ENCODE measurements around the gene TATDN3.

TATDN3 gene

GRCh38 chr1:212856755-212857154 lies 65.1 kb downstream of the TATDN3 start:
- Histone ChIP-seq H3K36me3 (ENCODE audit: control insufficient read depth in 2 of 2, insufficient read depth in 1 of 2, low read length in 2 of 2) (peaks cover 0 to 9% of the 10 kb centered on the region in 2 experiments; a peak in 2 of 3 replicates), H3K9me3 (ENCODE audit: control insufficient read depth, insufficient read depth, low read depth, low read length) (no peaks in the 10 kb centered on the region), H3K4me3 (ENCODE audit: low read depth, low read length) (no peak overlapping the region; the same call in 1 of the 2 replicates), H3K4me1 (ENCODE audit: control insufficient read depth, insufficient read depth, low read length) (peaks cover 5% of the 10 kb centered on the region; the same call in 1 of the 2 replicates), H3K27ac (ENCODE audit: extremely low read depth, low read depth, low read length) (no peak overlapping the region)
- no peak for TF ChIP-seq ZNF837 (tag by site-specific recombination; IDR thresholded peaks at IDR 0.05)
- TF ChIP-seq RBAK (tag by site-specific recombination; IDR thresholded peaks at IDR 0.05): no peak
- peak; percentile 62; the same call in 1 of the 2 replicates for TF ChIP-seq ZBTB6 (tag by site-specific recombination; IDR thresholded peaks at IDR 0.05)
- TF ChIP-seq ZBTB48 (tag by site-specific recombination; IDR thresholded peaks at IDR 0.05): no peak
- no peak for TF ChIP-seq ZNF629 (tag by site-specific recombination; IDR thresholded peaks at IDR 0.05)
- TF ChIP-seq ZNF48 (tag by site-specific recombination; IDR thresholded peaks at IDR 0.05): no peak
- CTCF ChIA-PET: no interaction called here
- POLR2A ChIA-PET: interaction anchor here (0.7 kb wide), 2 partner anchors 50 to 66 kb away, joined by 5 read pairs; no protein-coding TSS in a partner anchor

- peaks cover 5 to 18% of the 10 kb centered on the region in 2 experiments for H3K36me3 ChIP-seq (ENCODE audit: control insufficient read depth in 2 of 2, insufficient read depth in 1 of 2, low read length in 2 of 2)
- ChIA-PET CTCF (interaction anchor here (0.6 to 0.7 kb wide), 2 partner anchors 10 to 43 kb away, joined by 4 to 5 read pairs; partner anchors contain the start of gene SPATA45), POLR2A (interaction anchor here (0.6 to 1.6 kb wide), 24 partner anchors 9 to 1130 kb away, joined by 3 to 13 read pairs (median 4); partner anchors contain the start of genes ATF3, NSL1 and TATDN3)
- peak within 1 kb of the TSS; percentile 81 for H3K4me3 ChIP-seq (ENCODE audit: low read depth, low read length)
- H3K27ac ChIP-seq (ENCODE audit: extremely low read depth, low read depth, low read length): peak within 1 kb of the TSS; percentile 84
- H3K9me3 ChIP-seq (ENCODE audit: control insufficient read depth, insufficient read depth, low read depth, low read length): no peaks in the 10 kb centered on the region
- peaks cover 5% of the 10 kb centered on the region; the same call in 1 of the 2 replicates for H3K4me1 ChIP-seq (ENCODE audit: control insufficient read depth, insufficient read depth, low read length)
- TF ChIP-seq ZNF23 (tag by site-specific recombination; IDR thresholded peaks at IDR 0.05; ENCODE audit: borderline replicate concordance) (no peak), ZNF610 (tag by site-specific recombination; IDR thresholded peaks at IDR 0.05; ENCODE audit: borderline replicate concordance) (0 out of 2 replicates have a peak, but pooled peaks have one; percentile 39), PRDM10 (tag by site-specific recombination; IDR thresholded peaks at IDR 0.05) (peak; percentile 63; the same call in 1 of the 2 replicates), SP2 (tag by site-specific recombination; IDR thresholded peaks at IDR 0.05) (peak; percentile 97), ZNF114 (tag by site-specific recombination; IDR thresholded peaks at IDR 0.05) (no peak), ZNF837 (tag by site-specific recombination; IDR thresholded peaks at IDR 0.05) (no peak), ZNF311 (tag by site-specific recombination; IDR thresholded peaks at IDR 0.05; ENCODE audit: borderline replicate concordance) (no peak), ZNF121 (tag by site-specific recombination; IDR thresholded peaks at IDR 0.05) (no peak), HOXA7 (CRISPR knock-in tag; IDR thresholded peaks at IDR 0.05; ENCODE audit: borderline replicate concordance) (no peak), PRDM1 (tag by site-specific recombination; IDR thresholded peaks at IDR 0.05) (no peak), ZNF768 (tag by site-specific recombination; IDR thresholded peaks at IDR 0.05) (no peak), ZNF138 (tag by site-specific recombination; IDR thresholded peaks at IDR 0.05; ENCODE audit: borderline replicate concordance) (no peak), ZNF112 (tag by site-specific recombination; IDR thresholded peaks at IDR 0.05) (no peak), ZNF791 (tag by site-specific recombination; IDR thresholded peaks at IDR 0.05) (no peak), ZNF776 (tag by site-specific recombination; IDR thresholded peaks at IDR 0.05; ENCODE audit: borderline replicate concordance) (no peak), ZNF596 (tag by site-specific recombination; IDR thresholded peaks at IDR 0.05) (no peak), ZEB2 (tag by site-specific recombination; IDR thresholded peaks at IDR 0.05) (peak; percentile 91), ZNF621 (tag by site-specific recombination; IDR thresholded peaks at IDR 0.05) (no peak), ZBTB21 (tag by site-specific recombination; IDR thresholded peaks at IDR 0.05) (no peak), KLF16 (tag by site-specific recombination; IDR thresholded peaks at IDR 0.05) (0 out of 2 replicates have a peak, but pooled peaks have one; percentile 66), KLF9 (tag by site-specific recombination; IDR thresholded peaks at IDR 0.05; ENCODE audit: low read depth) (peak; percentile 64; the same call in 1 of the 2 replicates)
- TF ChIP-seq, protein P1, sequence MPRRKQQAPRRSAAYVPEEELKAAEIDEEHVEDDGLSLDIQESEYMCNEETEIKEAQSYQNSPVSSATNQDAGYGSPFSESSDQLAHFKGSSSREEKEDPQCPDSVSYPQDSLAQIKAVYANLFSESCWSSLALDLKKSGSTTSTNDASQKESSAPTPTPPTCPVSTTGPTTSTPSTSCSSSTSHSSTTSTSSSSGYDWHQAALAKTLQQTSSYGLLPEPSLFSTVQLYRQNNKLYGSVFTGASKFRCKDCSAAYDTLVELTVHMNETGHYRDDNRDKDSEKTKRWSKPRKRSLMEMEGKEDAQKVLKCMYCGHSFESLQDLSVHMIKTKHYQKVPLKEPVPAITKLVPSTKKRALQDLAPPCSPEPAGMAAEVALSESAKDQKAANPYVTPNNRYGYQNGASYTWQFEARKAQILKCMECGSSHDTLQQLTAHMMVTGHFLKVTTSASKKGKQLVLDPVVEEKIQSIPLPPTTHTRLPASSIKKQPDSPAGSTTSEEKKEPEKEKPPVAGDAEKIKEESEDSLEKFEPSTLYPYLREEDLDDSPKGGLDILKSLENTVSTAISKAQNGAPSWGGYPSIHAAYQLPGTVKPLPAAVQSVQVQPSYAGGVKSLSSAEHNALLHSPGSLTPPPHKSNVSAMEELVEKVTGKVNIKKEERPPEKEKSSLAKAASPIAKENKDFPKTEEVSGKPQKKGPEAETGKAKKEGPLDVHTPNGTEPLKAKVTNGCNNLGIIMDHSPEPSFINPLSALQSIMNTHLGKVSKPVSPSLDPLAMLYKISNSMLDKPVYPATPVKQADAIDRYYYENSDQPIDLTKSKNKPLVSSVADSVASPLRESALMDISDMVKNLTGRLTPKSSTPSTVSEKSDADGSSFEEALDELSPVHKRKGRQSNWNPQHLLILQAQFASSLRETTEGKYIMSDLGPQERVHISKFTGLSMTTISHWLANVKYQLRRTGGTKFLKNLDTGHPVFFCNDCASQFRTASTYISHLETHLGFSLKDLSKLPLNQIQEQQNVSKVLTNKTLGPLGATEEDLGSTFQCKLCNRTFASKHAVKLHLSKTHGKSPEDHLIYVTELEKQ (tag by site-specific recombination; IDR thresholded peaks at IDR 0.05; ENCODE audit: borderline replicate concordance): no peak
These were observed 66.3 kb downstream of the TATDN3 start, which contains the start of gene FLVCR1 for GRCh38 chr1:212857992-212858460. Gene FLVCR1, plus strand, starts transcription at chr1:212858275. Its CDS starts 178 bp downstream, at chr1:212858453.

Measured in HEK293 (cell line).